ENCODE results near the gene KIF13A. TPM values are rescaled to one million over a fixed set of nuclear protein-coding genes. Genes with fewer than 3 reads are reported as not detected.

The KIF13A gene
- total RNA-seq, 8 experiments from 2014 or later = 15.5 to 50.5 (median 24.5) TPM

GRCh38 chr6:17709476-17709875, 278.0 kb downstream of the KIF13A start:
- no peak overlapping the region for H3K4me3 ChIP-seq
- H3K27ac ChIP-seq = no peak overlapping the region
- ATAC-seq (replicated peaks in 6 of 8) = no peak
- in situ Hi-C loops (cut with MboI; ENCODE audit: low pct_unique_long_range_greater_than_20kb in 2 of 9, low sequenced_read_pairs in 9 of 9, unreplicated experiment in 9 of 9) = no loop called here
- peaks cover 0 to 6% of the 10 kb centered on the region in 2 donors for H3K4me1 ChIP-seq (replicated peaks in 1 of 2)
- WGBS, 10 experiments = 80 to 100% (median 86%) methylated on average over 1 to 2 of the region's 2 CpGs; no CpG with 5 or more reads in 3 of the 10 experiments

Other genes starting within 250 kb of the KIF13A start
- 1 to 10 TPM in 6 of 8 experiments, under 1 TPM in 2; 0.25 to 2.4 (median 1.6) TPM for gene NHLRC1, start 135.0 kb upstream of the KIF13A start, total RNA-seq
- 10 to 100 TPM in 4 of 8 experiments, 1 to 10 TPM in 4; 6.7 to 24.3 (median 13.7) TPM for gene TPMT, start 167.4 kb upstream of the KIF13A start, total RNA-seq
- gene KDM1B, start 167.8 kb upstream of the KIF13A start, total RNA-seq = 10 to 100 TPM; 11.9 to 28.1 (median 17.9) TPM

Data from motor neuron (in vitro differentiated cells).